Psoas muscle (tissue), 8 donors: Measurements from ENCODE around the gene DECR2. TPM values are rescaled to one million over a fixed set of nuclear protein-coding genes. Genes with fewer than 3 reads are reported as not detected.
"Not testable (repeated sequence)": the region's sequence is repeated elsewhere in the genome, so short reads cannot be mapped to it uniquely, and the experiment has no call there.

Source experiments
- ATAC-seq, 4 donors: fragments of 200-7000 bp; cut with Tn5 transposase; one replicate each; pipeline ENCODE4 v1.9.1; 2020; ENCODE audit warnings: moderate library complexity in 3 of 4, mild to moderate bottlenecking in 2 of 4
- DNase-seq, 2 donors: peaks; one replicate each; pipeline ENCODE4 v3.0.0-alpha.2; 2020
- H3K27ac ChIP-seq: fragments of 200-600 bp; one replicate; pipeline ENCODE4 v1.8.0; 2022
- H3K27me3 ChIP-seq, 3 donors: fragments of 200-600 bp in 1 of 3; one replicate each; pipeline versions ENCODE4 v1.6.1 to v1.8.0; 2013 to 2022; ENCODE audit warnings: low read length in 2 of 3, mild to moderate bottlenecking in 2 of 3, moderate library complexity in 1 of 3; ENCODE audit not compliant: insufficient read depth in 3 of 3
- H3K36me3 ChIP-seq, 2 donors: fragments of 200-600 bp in 1 of 2; one replicate each; pipeline versions ENCODE4 v1.6.1 to v1.8.0; 2013 to 2022; ENCODE audit warnings: low read depth in 1 of 2, mild to moderate bottlenecking in 1 of 2, moderate library complexity in 1 of 2; ENCODE audit not compliant: insufficient read depth in 1 of 2
- H3K4me1 ChIP-seq: fragments of 200-600 bp; one replicate; pipeline ENCODE4 v1.8.0; 2022
- H3K4me3 ChIP-seq: fragments of 200-600 bp; one replicate; pipeline ENCODE4 v1.8.0; 2022; ENCODE audit warnings: mild to moderate bottlenecking
- H3K9me3 ChIP-seq: fragments of 200-600 bp; one replicate; pipeline ENCODE4 v1.8.0; 2022
- WGBS, 3 donors: extraction: QIAGEN DNeasy Blood & Tissue Kit; methylation state at CpG; one replicate each; pipeline versions ENCODE4 v1.1.6 to v1.1.7; 2013; 5-methylcytosine and 5-hydroxymethylcytosine counted together
- intact Hi-C, 2 donors: fragments of 100-400 bp; cut with DNase I; formaldehyde crosslinking; loops; one replicate each; pipeline versions ENCODE4 v1.11.0 to v1.14.2; 2022
- polyA plus RNA-seq, 3 donors: library from polyadenylated mRNA; stranded (reverse); fragments of 200-250 nt; gene quantifications; one replicate each; pipeline ENCODE4 v1.2.3, GENCODE V29; 2013
- total RNA-seq, 4 donors: library from RNA; stranded (reverse); fragmentation: NEBNext Ultra II Directional in 2 of 4; extraction: Animal tissue kit (Norgen Biotek cat#: 25700) in 2 of 4; gene quantifications; one replicate each; pipeline versions ENCODE4 v1.2.1 to v1.2.4, GENCODE V29; 2021 to 2023
- TF ChIP-seq, protein P1 (sequence below): fragments of 200-600 bp; IDR thresholded peaks from one replicate; pipeline ENCODE4 v1.8.0; 2022; ENCODE audit warnings: antibody characterized with exemption
- donor health status: healthy with polysubstance abuse.
- donor health status: DM: no; HTN: no; CAD: no; lungs with moderate emphysema.
- donor health status: Bipolar disorder and iron deficiency.
- donor health status: healthy.
- donor health status: DM: yes; HTN: yes; CAD: no.
- donor health status: DM: no; HTN: no; CAD: no.
- donor health status: DM: no; HTN: no; CAD: no.
- donor health status: DM: yes; HTN: yes; CAD: no.

The DECR2 gene
- total and polyA plus RNA-seq, 7 donors = 13.9 to 22.9 (median 18.1) TPM

DNA sequence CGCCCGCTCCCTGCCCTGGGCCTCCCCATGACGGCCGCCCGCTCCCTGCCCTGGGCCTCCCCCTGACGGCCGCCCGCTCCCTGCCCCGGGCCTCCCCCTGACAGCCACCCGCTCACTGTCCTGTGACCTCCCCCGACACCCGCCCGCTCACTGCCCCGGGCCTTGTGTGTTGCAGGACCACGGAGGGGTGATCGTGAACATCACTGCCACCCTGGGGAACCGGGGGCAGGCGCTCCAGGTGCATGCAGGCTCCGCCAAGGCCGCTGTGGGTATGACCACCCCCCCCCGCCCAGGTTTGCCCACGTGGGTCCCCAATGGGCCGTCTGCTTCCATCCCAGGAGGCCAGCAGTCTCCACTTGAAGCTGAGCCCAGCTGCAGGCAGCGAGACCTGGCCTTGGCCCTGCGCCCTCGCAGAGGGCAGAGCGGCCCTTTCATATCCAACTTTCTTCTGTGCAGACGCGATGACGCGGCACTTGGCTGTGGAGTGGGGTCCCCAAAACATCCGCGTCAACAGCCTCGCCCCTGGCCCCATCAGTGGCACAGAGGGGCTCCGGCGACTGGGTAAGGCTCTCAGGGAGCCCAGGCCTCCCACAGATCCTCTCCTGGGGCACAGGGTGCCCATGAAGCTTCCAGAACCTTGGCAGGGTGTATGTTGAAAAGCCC, 9.0 kb downstream of the DECR2 start:
- no peak overlapping the region for H3K4me3 ChIP-seq
- TF ChIP-seq, protein P1, sequence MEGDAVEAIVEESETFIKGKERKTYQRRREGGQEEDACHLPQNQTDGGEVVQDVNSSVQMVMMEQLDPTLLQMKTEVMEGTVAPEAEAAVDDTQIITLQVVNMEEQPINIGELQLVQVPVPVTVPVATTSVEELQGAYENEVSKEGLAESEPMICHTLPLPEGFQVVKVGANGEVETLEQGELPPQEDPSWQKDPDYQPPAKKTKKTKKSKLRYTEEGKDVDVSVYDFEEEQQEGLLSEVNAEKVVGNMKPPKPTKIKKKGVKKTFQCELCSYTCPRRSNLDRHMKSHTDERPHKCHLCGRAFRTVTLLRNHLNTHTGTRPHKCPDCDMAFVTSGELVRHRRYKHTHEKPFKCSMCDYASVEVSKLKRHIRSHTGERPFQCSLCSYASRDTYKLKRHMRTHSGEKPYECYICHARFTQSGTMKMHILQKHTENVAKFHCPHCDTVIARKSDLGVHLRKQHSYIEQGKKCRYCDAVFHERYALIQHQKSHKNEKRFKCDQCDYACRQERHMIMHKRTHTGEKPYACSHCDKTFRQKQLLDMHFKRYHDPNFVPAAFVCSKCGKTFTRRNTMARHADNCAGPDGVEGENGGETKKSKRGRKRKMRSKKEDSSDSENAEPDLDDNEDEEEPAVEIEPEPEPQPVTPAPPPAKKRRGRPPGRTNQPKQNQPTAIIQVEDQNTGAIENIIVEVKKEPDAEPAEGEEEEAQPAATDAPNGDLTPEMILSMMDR = no peak
- peaks cover 0 to 27% of the 10 kb centered on the region in 2 donors for H3K36me3 ChIP-seq
- no peaks in the 10 kb centered on the region for H3K9me3 ChIP-seq
- WGBS, 3 donors = 88 to 93% (median 91%) methylated on average over 33 to 36 of the region's 36 CpGs
- no peaks in the 10 kb centered on the region for H3K27me3 ChIP-seq
- no peak for DNase-seq
- ATAC-seq = peak in 1 of 4 donors; percentile 16
- H3K27ac ChIP-seq = no peak overlapping the region
- intact Hi-C loops = no loop called here
- no peaks in the 10 kb centered on the region for H3K4me1 ChIP-seq

DNA sequence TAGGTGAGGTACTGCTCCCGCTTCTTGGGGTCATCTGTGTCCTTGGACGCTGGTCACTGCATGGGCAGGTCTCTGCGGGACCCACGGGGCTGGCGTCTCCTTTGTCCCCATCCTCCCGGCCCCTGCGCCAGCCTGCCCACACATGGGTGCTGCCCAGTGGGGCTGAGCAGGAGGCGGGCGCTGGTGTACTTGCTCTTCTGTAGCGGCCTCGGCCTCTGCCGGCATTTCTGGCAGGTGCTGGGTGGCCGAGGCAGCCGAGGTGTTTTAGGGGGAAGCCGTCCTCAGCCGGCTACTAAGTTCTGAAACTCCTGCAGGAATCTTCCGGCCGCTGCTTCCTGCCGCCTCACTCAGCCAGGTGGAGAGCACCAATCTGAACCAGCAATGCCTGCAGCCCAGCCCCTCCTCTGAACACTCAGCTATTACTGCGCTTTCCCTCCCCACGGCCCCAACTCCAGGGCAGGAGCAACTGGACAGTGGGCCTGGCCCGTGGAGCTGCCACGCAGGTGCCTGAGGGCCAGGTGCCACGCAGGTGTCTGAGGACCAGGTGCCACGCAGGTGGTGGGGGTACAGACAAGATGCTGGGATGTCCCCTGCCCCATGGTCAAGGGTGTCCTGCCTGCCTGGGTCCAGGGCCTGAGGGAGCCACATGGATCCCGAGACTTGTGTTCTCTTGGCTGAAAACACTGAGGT, 10.0 kb downstream of the DECR2 start:
- no peak for ATAC-seq
- WGBS, 3 donors = 90 to 95% (median 93%) methylated on average over 26 of the region's 26 CpGs
- Histone ChIP-seq H3K4me3 (no peak overlapping the region), H3K36me3 (peaks cover 0 to 27% of the 10 kb centered on the region in 2 donors), H3K27ac (no peak overlapping the region), H3K4me1 (no peaks in the 10 kb centered on the region), H3K9me3 (no peaks in the 10 kb centered on the region), H3K27me3 (no peaks in the 10 kb centered on the region)
- intact Hi-C loops = no loop called here
- DNase-seq = no peak
- TF ChIP-seq, protein P1 = no peak

DNA sequence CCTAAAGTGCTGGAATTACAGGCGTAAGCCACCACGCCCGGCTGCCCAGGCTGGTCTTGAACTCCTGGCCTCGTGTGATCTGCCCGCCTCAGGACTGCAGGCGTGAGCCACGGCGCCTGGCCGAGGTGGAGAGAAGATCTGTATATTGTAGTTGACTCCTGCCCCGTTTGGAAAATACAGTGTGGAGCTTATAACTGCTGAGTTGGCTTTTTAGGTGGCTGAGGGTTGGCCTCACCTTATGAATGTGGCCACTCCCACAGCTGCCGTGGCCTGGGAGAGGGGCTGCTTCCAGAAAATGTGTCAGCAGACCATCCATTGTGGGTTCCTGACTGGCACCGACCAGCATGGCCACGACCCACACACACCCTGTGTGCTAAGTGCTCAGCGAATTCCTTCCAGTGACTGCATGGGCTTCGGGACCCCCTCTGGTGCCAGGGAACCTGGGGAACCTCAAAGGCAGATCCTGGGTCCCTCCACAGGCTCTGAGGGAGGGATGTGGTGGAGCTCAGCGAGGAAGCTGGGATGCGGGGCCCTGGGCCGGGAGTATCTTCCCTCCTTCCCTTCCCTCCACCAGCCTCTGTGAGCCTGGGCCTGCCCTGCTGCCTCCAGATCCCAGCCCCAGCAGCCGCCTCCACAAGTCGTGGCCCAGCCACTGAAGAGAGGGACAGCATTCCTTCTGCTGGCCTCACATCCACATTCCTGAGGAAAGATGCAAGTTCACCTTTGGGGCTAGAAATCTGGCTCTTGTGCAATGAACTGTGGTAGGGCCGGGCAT, 12.9 kb downstream of the DECR2 start:
- no peak overlapping the region for H3K27ac ChIP-seq
- H3K4me3 ChIP-seq = no peak overlapping the region
- no peaks in the 10 kb centered on the region for H3K9me3 ChIP-seq
- ATAC-seq (no peak), DNase-seq (no peak)
- 88 to 91% (median 88%) methylated on average over 18 to 21 of the region's 21 CpGs for WGBS, 3 donors
- H3K36me3 ChIP-seq = peaks cover 0 to 22% of the 10 kb centered on the region in 2 donors
- no peaks in the 10 kb centered on the region for H3K27me3 ChIP-seq
- H3K4me1 ChIP-seq = no peaks in the 10 kb centered on the region
- intact Hi-C loops = no loop called here
- TF ChIP-seq, protein P1 = no peak

DNA sequence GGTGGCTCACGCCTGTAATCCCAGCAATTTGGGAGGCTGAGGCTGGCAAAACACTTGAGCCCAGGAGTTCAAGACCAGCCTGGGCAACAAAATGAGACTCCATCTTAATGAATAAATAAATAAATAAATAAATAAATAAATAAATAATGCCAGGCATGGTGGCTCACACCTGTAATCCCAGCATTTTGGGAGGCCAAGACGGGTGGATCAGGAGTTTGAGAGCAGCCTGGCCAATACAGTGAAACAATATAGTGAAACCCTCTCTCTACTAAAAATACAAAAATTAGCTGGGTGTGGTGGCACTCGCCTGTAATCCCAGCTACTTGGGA, 13.4 kb downstream of the DECR2 start:
- H3K27ac ChIP-seq, intact Hi-C loops, H3K27me3 ChIP-seq, H3K4me1 ChIP-seq, DNase-seq, H3K9me3 ChIP-seq, ATAC-seq, H3K4me3 ChIP-seq: not testable (repeated sequence)
- peaks cover 0 to 18% of the 10 kb centered on the region in 2 donors for H3K36me3 ChIP-seq
- WGBS, 3 donors = 95 to 100% (median 96%) methylated on average over 3 of the region's 3 CpGs

DNA sequence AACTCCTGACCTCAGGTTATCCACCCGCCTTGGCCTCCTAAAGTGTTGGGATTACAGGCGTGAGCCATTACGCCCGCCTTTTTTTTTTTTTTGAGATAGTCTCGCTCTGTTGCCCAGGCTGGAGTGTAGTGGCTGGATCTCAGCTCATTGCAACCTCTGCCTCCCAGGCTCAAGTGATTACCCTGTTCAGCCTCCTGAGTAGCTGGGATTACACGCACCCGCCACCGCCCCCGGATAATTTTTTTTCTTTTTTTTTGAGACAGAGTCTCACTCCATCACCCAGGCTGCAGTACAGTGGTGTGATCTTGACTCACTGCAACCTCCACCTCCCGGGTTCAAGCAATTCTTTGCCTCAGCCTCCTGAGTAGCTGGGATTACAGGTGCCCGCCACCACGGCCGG, 20.5 kb downstream of the DECR2 start:
- not testable (repeated sequence) for H3K27ac ChIP-seq, H3K36me3 ChIP-seq, H3K9me3 ChIP-seq, DNase-seq, H3K4me3 ChIP-seq, ATAC-seq, H3K27me3 ChIP-seq
- intact Hi-C loops = loop anchor here in 1 of 2 donors (5.0 kb wide), 1 partner anchor 105 kb away; the partner anchor contains the start of gene CAPN15
- H3K4me1 ChIP-seq = peaks cover 18% of the 10 kb centered on the region
- 92 to 95% (median 94%) methylated on average over 13 of the region's 13 CpGs for WGBS, 3 donors
